Ectodermal cell (in vitro differentiated cells): Measurements from ENCODE around the gene LARP6.
"Not testable (repeated sequence)": the region's sequence is repeated elsewhere in the genome, so short reads cannot be mapped to it uniquely, and the experiment has no call there.

Source experiments
- H3K27ac ChIP-seq: 2 replicates; pipeline ENCODE4 v1.7.0; 2013; ENCODE audit warnings: mild to moderate bottlenecking, low read depth, low read length; ENCODE audit not compliant: insufficient read depth, poor library complexity, severe bottlenecking
- H3K27me3 ChIP-seq: 2 replicates; pipeline ENCODE4 v1.7.0; 2013; ENCODE audit warnings: mild to moderate bottlenecking, low read length; ENCODE audit not compliant: insufficient read depth, control insufficient read depth, poor library complexity, severe bottlenecking
- H3K36me3 ChIP-seq: one replicate; pipeline ENCODE4 v1.7.0; 2013; ENCODE audit warnings: low read length; ENCODE audit not compliant: control insufficient read depth, insufficient read depth
- H3K4me1 ChIP-seq: one replicate; pipeline ENCODE4 v1.7.0; 2013; ENCODE audit warnings: low read length; ENCODE audit not compliant: control insufficient read depth, insufficient read depth
- H3K4me3 ChIP-seq: 2 replicates; pipeline ENCODE4 v1.7.0; 2013; ENCODE audit warnings: low read depth, low read length, control low read depth; ENCODE audit not compliant: insufficient read depth
- H3K9me3 ChIP-seq: 2 replicates; pipeline ENCODE4 v1.7.0; 2013; ENCODE audit warnings: mild to moderate bottlenecking, low read length, moderate library complexity; ENCODE audit not compliant: control insufficient read depth
- WGBS, 2 experiments: methylation state at CpG; one replicate each; pipeline ENCODE4 v1.1.7; 2013; ENCODE audit warnings: missing lambda C conversion rate in 2 of 2; 5-methylcytosine and 5-hydroxymethylcytosine counted together

The LARP6 gene

GRCh38 chr15:70859322-70859908 lies 5.5 kb upstream of the LARP6 start:
- peaks cover 10% of the 10 kb centered on the region for H3K27me3 ChIP-seq
- H3K27ac ChIP-seq: no peak overlapping the region
- no peaks in the 10 kb centered on the region for H3K4me1 ChIP-seq
- WGBS, 2 experiments: 94% methylated on average over 14 of the region's 14 CpGs
- no peaks in the 10 kb centered on the region for H3K9me3 ChIP-seq
- H3K36me3 ChIP-seq: no peaks in the 10 kb centered on the region
- H3K4me3 ChIP-seq: no peak overlapping the region

GRCh38 chr15:70858614-70859321 lies 4.8 kb upstream of the LARP6 start:
- not testable (repeated sequence) for H3K27ac ChIP-seq, H3K9me3 ChIP-seq, H3K4me3 ChIP-seq, H3K4me1 ChIP-seq, H3K36me3 ChIP-seq
- whole genome bisulfite sequencing, 2 experiments: 93 to 95% methylated on average over 9 of the region's 9 CpGs
- H3K27me3 ChIP-seq: peaks cover 10% of the 10 kb centered on the region

GRCh38 chr15:70857562-70858285 lies 3.8 kb upstream of the LARP6 start:
- H3K4me1 ChIP-seq: no peaks in the 10 kb centered on the region
- H3K9me3 ChIP-seq: no peaks in the 10 kb centered on the region
- H3K27me3 ChIP-seq: peaks cover 10% of the 10 kb centered on the region
- no peak overlapping the region for H3K4me3 ChIP-seq
- H3K27ac ChIP-seq: no peak overlapping the region
- no peaks in the 10 kb centered on the region for H3K36me3 ChIP-seq
- WGBS, 2 experiments: 91 to 93% methylated on average over 3 of the region's 3 CpGs

- no peaks in the 10 kb centered on the region for H3K36me3 ChIP-seq
- peaks cover 14% of the 10 kb centered on the region for H3K27me3 ChIP-seq
- H3K27ac ChIP-seq: no peak overlapping the region
- no peaks in the 10 kb centered on the region for H3K9me3 ChIP-seq
- WGBS, 2 experiments: 92 to 93% methylated on average over 5 of the region's 5 CpGs
- H3K4me1 ChIP-seq: no peaks in the 10 kb centered on the region
- H3K4me3 ChIP-seq: no peak overlapping the region
These were observed 3.1 kb upstream of the LARP6 start for GRCh38 chr15:70856884-70857561.

GRCh38 chr15:70856177-70856883 lies 2.4 kb upstream of the LARP6 start:
- H3K4me3 ChIP-seq: no peak overlapping the region
- no peak overlapping the region for H3K27ac ChIP-seq
- no peaks in the 10 kb centered on the region for H3K9me3 ChIP-seq
- no peaks in the 10 kb centered on the region for H3K36me3 ChIP-seq
- H3K27me3 ChIP-seq: peaks cover 14% of the 10 kb centered on the region
- 90 to 91% methylated on average over 6 to 7 of the region's 7 CpGs for WGBS, 2 experiments
- no peaks in the 10 kb centered on the region for H3K4me1 ChIP-seq

- H3K27ac ChIP-seq: no peak overlapping the region
- H3K27me3 ChIP-seq: peaks cover 14% of the 10 kb centered on the region
- no peaks in the 10 kb centered on the region for H3K36me3 ChIP-seq
- no peak overlapping the region for H3K4me3 ChIP-seq
- 86% methylated on average over 2 of the region's 2 CpGs for WGBS, 2 experiments
- H3K9me3 ChIP-seq: no peaks in the 10 kb centered on the region
- H3K4me1 ChIP-seq: no peaks in the 10 kb centered on the region
These were observed 1.8 kb upstream of the LARP6 start for GRCh38 chr15:70855764-70856163.

- WGBS, 2 experiments: 61 to 62% methylated on average over 4 of the region's 4 CpGs
- no peaks in the 10 kb centered on the region for H3K4me1 ChIP-seq
- H3K36me3 ChIP-seq: no peaks in the 10 kb centered on the region
- no peak overlapping the region for H3K27ac ChIP-seq
- peak overlapping the region; percentile 81 for H3K4me3 ChIP-seq
- peaks cover 14% of the 10 kb centered on the region for H3K27me3 ChIP-seq
- H3K9me3 ChIP-seq: no peaks in the 10 kb centered on the region
These were observed 664 bp upstream of the LARP6 start for GRCh38 chr15:70854666-70854976.

GRCh38 chr15:70853318-70853972 lies 512 bp downstream of the LARP6 start:
- Histone ChIP-seq H3K27me3 (peaks cover 14% of the 10 kb centered on the region), H3K36me3 (no peaks in the 10 kb centered on the region), H3K4me3 (peak overlapping the region; percentile 81), H3K9me3 (no peaks in the 10 kb centered on the region), H3K4me1 (no peaks in the 10 kb centered on the region), H3K27ac (no peak overlapping the region)
- 1% methylated on average over 54 of the region's 54 CpGs for WGBS, 2 experiments

GRCh38 chr15:70852501-70853317 lies 1.2 kb downstream of the LARP6 start:
- peaks cover 14% of the 10 kb centered on the region for H3K27me3 ChIP-seq
- H3K4me3 ChIP-seq: peak overlapping the region; percentile 81
- H3K36me3 ChIP-seq: no peaks in the 10 kb centered on the region
- no peak overlapping the region for H3K27ac ChIP-seq
- H3K4me1 ChIP-seq: no peaks in the 10 kb centered on the region
- WGBS, 2 experiments: 68 to 74% methylated on average over 9 of the region's 11 CpGs
- H3K9me3 ChIP-seq: no peaks in the 10 kb centered on the region
